Head of caudate nucleus (tissue), 42 donors: ENCODE results near the gene TUBB.

ENCODE experiments used
- DNase-seq, 42 donors: peaks; one replicate each; pipeline versions ENCODE4 v3.0.0 to v3.0.0-alpha.2; 2020 to 2021; ENCODE audit warnings: mixed read lengths in 7 of 42
- intact Hi-C: fragments of 100-400 bp; cut with DNase I; formaldehyde crosslinking; loops from one replicate; pipeline ENCODE4 v1.15.0; 2022

TUBB gene

DNA sequence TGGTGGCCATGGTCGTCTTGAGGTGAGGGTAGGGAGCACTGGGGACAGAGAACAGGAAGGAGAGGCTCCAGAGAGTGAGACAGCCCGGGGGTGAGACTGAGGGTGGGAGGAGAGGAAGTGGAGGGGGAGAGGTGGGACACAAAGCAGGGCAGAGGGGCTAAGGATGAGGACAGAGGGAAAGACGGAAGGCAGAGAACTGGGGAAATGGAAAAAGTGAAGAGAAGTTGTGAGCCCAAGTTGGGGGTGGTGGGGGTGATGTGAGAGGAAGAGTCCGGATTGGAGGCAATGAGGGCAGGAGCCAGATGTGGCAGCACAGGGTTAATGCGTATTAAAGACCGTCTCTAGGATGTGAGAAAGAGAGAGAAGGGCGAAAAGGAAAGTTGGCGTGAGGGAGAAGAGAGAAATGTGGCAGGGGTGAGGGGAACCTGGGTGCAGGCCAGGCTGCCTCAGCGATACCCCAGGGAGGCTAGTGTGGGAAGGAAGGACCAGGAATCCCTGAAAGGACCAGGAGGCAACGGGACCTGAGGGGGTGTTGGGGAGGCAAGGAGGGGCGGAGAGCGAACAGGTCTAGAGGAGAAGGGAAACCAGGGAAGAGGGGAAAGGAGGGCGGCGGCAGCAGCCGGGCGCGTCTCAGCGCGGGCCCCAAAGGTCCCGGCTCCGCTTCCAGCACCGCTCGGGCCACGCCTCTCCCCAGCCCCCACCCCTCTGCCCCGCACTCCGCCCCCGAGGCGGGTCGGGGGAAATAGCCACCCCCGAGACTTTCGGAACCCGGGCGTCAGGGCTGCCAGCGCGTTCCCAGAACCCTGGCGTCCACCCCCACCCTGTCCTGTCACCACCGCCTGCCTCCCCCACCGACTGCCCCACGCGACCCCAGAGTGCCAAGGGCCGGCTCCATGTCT, 33.9 kb upstream of the TUBB start, which contains the start of gene PPP1R18:
Gene PPP1R18 (minus strand): TSS at position 637 of the 899 bp plus-strand sequence. CDS start 627 bp downstream, at position 10.
- peak in 41 of 42 donors; percentile 14 to 78 (median 55) for DNase-seq
- intact Hi-C loops = no loop called here

GRCh38 chr6:30686908-30687658, 33.1 kb upstream of the TUBB start:
- intact Hi-C loops = no loop called here
- DNase-seq = peak; percentile 56 to 90 (median 74)

- peak in 24 of 42 donors; percentile 15 to 78 (median 48) for DNase-seq
- intact Hi-C loops = no loop called here
Observed at GRCh38 chr6:30687659-30688431, 32.3 kb upstream of the TUBB start.

DNA sequence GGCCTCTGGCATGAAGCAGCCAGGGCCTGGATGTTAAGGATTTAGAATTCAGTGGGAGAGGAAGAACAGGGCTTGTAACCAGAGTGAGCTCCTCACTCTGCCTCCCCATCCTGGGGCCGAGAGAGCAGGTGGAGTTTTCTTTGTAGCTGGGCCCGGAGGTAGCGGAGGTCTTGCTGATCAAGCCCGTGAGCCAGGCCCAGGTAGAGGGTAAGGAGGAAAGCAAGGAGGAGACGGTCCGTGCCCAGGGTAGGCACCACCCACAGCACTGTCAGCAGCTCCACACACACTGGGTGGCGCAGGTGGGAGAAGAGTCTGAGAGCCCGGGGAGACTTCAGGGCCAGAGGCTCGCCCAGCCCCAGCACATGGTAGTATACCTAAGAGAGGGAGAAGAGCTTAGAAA, 31.6 kb upstream of the TUBB start:
- intact Hi-C loops = no loop called here
- peak in 1 of 42 donors; percentile 23 for DNase-seq

- peak in 1 of 42 donors; percentile 1 for DNase-seq
- intact Hi-C loops = no loop called here
Observed at GRCh38 chr6:30689022-30689865, 30.9 kb upstream of the TUBB start.

DNA sequence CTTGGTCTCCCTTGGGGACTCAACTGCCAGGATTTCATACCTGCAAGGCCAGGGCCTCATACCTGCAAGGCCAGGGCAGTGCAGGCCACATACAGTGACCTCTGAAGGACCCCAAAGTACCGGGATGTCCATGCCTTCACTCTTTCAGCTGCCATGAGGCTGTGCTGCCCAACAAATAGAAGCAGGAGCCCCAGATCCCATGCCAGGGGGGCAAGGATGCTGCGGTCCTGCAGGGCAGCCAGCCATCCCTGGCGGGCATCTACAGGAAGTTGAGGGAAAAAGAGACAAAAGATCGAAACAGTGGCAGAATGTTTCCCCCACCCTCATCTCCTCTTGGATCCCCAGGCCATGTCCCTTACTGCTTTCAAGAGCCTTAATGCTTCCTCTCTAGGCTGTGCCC, 30.2 kb upstream of the TUBB start:
- intact Hi-C loops = loop anchor here (2.0 kb wide), 1 partner anchor 27 kb away; the partner anchor contains the start of gene MDC1
- DNase-seq = no peak

- intact Hi-C loops = loop anchor here (2.0 kb wide), 1 partner anchor 26 kb away; the partner anchor contains the start of gene MDC1
- peak; percentile 58 to 93 (median 86) for DNase-seq
Observed at GRCh38 chr6:30690403-30691207, 29.5 kb upstream of the TUBB start, which contains the start of gene NRM. Gene NRM (minus strand): TSS chr6:30690984. CDS start chr6:30690974, 10 bp downstream.

DNA sequence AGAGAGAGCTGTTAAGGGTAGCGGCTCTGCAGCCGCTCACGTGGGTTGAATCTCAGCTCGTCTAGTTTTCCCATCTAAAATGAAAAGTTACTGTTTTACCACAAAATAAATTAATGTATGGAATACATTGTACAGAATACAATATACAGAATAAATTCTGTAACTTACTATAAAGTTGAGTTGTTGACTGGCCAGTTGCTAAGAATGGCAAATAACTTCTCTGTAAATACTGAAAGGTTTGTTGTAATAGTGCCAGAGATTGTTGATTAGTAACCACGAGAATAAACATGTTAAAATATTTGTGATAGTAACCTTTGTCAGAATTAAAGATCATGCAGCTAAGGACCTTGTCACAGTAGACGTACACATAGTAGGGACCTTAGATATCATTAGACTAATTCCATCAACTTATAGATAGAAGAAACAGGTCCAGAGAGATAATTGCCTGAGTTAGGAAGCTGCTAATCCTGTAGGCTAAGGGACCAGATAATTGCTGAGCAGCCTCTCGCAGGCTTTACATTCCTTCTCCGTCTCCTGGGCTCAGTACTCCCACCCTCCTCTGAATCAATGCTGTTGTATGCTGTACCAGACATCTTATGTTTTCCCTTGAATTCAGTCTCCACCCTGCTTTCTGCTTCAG, 28.8 kb upstream of the TUBB start:
- intact Hi-C loops = loop anchor here (2.0 kb wide), 1 partner anchor 25 kb away; the partner anchor contains the start of gene MDC1
- DNase-seq = no peak

- DNase-seq = no peak
- intact Hi-C loops = no loop called here
Observed at GRCh38 chr6:30696432-30696831, 23.7 kb upstream of the TUBB start.

- intact Hi-C loops = no loop called here
- no peak for DNase-seq
Observed at GRCh38 chr6:30700340-30700739, 19.8 kb upstream of the TUBB start.

DNA sequence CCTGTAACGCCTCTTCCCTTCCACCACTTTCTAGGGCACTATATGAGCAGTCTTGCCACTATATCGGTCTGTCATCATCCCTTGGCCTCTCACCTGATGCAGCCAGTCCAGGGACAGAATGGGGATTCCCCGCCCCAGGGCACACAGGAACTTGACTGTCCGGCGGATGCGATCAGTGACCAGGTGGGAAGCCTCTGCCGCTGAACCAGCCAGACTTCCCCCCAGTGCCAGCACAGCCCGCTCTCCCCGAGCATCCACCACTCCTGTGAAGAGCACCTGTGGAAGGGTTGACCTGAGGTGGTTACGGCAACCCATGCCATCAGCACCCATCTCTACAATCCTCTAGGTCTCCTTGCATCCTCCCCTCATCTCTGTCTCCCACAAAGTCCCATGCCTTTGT, 17.1 kb upstream of the TUBB start:
- intact Hi-C loops = no loop called here
- DNase-seq = no peak

DNA sequence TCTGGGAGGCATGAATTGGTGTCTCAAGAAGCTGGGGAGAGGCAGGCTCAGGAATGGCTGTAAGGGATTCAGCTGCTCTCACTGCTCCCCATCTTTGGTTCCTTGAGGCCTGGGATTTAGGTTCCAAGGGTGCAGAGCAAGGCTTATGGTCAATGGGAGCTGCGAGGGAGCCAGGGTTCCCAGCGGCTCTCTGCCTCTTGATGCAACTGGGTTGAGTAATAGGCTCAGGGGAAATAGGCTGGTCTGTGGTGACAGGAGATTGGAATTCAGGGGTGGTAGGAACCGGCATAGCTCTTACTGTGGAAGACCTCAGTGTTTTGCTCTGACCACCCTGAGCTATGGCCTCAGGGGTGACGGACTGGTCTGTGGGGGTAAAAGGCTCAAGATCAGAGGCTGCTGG, 16.3 kb upstream of the TUBB start:
- intact Hi-C loops = no loop called here

DNA sequence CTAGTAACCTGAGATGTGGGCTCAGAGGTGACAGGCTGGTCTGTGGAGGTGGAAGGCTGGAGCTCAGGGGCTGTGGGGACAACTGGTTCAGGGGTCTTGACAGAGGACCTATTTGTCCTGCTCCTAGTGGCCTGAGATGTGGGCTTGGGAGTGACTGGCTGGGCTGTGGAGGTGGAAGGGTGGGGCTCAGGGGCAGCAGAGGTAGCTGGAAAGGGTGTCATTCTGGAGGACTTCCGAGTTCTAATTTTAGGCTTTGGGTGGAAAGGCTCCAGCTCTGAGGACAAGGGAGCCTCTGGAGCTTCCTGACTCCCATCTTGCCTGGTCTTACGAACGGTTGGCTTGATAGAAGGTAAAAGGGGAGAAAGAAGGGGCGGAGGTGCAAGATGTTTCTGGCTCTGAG, 14.5 kb upstream of the TUBB start:
- no peak for DNase-seq

More for the DNA sequence above, 16.3 kb upstream of the TUBB start:
- no peak for DNase-seq

DNA sequence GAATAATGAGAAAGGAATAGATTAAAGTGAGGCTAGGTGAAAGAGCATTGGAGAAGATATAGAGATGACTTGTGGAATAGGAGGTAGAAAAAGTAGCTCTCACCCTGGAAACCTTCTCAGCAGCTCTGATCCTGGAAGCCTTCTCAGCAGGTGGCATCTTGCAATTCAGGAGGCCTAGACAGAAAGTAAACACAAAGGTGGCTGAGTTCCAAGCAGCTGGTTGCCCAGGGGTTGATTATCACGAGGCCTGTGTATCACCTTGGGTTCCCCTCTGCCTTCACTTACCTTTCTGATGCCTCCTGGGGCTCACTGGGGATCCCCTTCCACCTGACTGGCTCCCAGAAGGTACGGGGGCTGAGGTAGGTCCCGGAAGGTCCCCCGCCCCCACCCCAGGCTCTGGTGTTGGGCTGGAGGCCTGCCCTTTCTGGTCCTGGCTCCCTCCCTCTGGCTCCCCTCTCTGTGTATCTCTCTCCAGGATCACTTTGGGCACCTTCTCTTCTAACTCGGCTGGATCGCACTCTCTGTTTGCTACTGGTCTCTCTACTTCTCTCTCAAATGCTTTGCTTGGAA, 12.8 kb upstream of the TUBB start:
- DNase-seq = no peak
- intact Hi-C loops = no loop called here

More for the DNA sequence above, 14.5 kb upstream of the TUBB start:
- intact Hi-C loops = no loop called here

- DNase-seq = no peak
- intact Hi-C loops = no loop called here
Observed at GRCh38 chr6:30709101-30709868, 10.9 kb upstream of the TUBB start.
